HepG2 (cell line): ENCODE results near the gene ODAD4. TPM values are rescaled to one million over a fixed set of nuclear protein-coding genes. Genes with fewer than 3 reads are reported as not detected.

ENCODE experiments used
- ARID5B ChIP-seq: IDR thresholded peaks from 2 replicates; pipeline ENCODE4 v1.4.0; 2020; ENCODE audit warnings: mild to moderate bottlenecking, missing genetic modification reagents
- ASH2L ChIP-seq: fragments of 300-600, 200-600 bp; sonication (generic); IDR thresholded peaks from 2 replicates; pipeline ENCODE4 v1.7.0; 2017; ENCODE audit warnings: low read depth, mild to moderate bottlenecking, moderate library complexity, mixed read lengths, low read length; ENCODE audit not compliant: insufficient read length
- ATF1 ChIP-seq: IDR thresholded peaks from 2 replicates; pipeline ENCODE4 v1.6.1; 2016; ENCODE audit warnings: mild to moderate bottlenecking, control low read depth
- CREB1 ChIP-seq, 2 experiments: fragments of 450-650 bp in 1 of 2; IDR thresholded peaks; 2 replicates each; pipeline ENCODE4 v1.6.1; 2016 to 2017; ENCODE audit warnings: control low read depth in 1 of 2, mild to moderate bottlenecking in 1 of 2, missing compliant biosample characterization in 1 of 2, missing genetic modification characterization in 1 of 2
- CREM ChIP-seq, 2 experiments: sonication (generic) in 1 of 2; formaldehyde crosslinking in 1 of 2; IDR thresholded peaks; 2 replicates each; pipeline versions ENCODE4 v1.4.0 to v1.6.1; 2016 to 2020; ENCODE audit warnings: antibody characterized with exemption in 1 of 2, mild to moderate bottlenecking in 1 of 2, missing genetic modification reagents in 1 of 2
- EP300 ChIP-seq, 3 experiments: sonication (generic) in 1 of 3; formaldehyde crosslinking in 1 of 3; IDR thresholded peaks; 2 replicates each; pipeline versions ENCODE4 v1.5.1 to v1.6.1; 2011 to 2020; ENCODE audit warnings: low read depth in 2 of 3, low read length in 2 of 3, borderline replicate concordance in 1 of 3, improper control_type of control experiment in 1 of 3, mild to moderate bottlenecking in 1 of 3, missing genetic modification reagents in 1 of 3, moderate library complexity in 1 of 3
- GABPA ChIP-seq, 2 experiments: IDR thresholded peaks; 2 replicates each; pipeline ENCODE4 v1.6.1; 2011 to 2016; ENCODE audit warnings: low read depth in 2 of 2, low read length in 1 of 2, missing biosample characterization in 1 of 2, missing genetic modification characterization in 1 of 2
- HOXA5 ChIP-seq: sonication (generic); formaldehyde crosslinking; IDR thresholded peaks from 2 replicates; pipeline ENCODE4 v1.4.0; 2020; ENCODE audit warnings: missing genetic modification reagents
- RCOR2 ChIP-seq: IDR thresholded peaks from 2 replicates; pipeline ENCODE4 v1.6.1; 2016; ENCODE audit warnings: missing biosample characterization, missing genetic modification reagents
- SAP130 ChIP-seq: IDR thresholded peaks from 2 replicates; pipeline ENCODE4 v1.6.1; 2016; ENCODE audit warnings: low read depth
- SOX13 ChIP-seq, 3 experiments: fragments of 450-650 bp in 1 of 3; sonication (generic) in 1 of 3; formaldehyde crosslinking in 1 of 3; IDR thresholded peaks in 2 of 3; conservative IDR thresholded peaks in 1 of 3; 2 replicates each; pipeline versions ENCODE4 v1.5.0 to v1.6.1; 2016 to 2020; ENCODE audit warnings: antibody characterized with exemption in 1 of 3, mild to moderate bottlenecking in 1 of 3, missing compliant biosample characterization in 1 of 3, missing genetic modification reagents in 1 of 3, moderate library complexity in 1 of 3
- SOX5 ChIP-seq: IDR thresholded peaks from 2 replicates; pipeline ENCODE4 v1.6.1; 2016; ENCODE audit warnings: borderline replicate concordance
- SP5 ChIP-seq: IDR thresholded peaks from 2 replicates; pipeline ENCODE4 v1.6.1; 2016; ENCODE audit warnings: low read depth, borderline replicate concordance
- TARDBP ChIP-seq: sonication (generic); formaldehyde crosslinking; IDR thresholded peaks from 2 replicates; pipeline ENCODE4 v1.8.0; 2022; ENCODE audit warnings: mild to moderate bottlenecking, missing genetic modification reagents
- ZNF30 ChIP-seq: sonication (generic); formaldehyde crosslinking; IDR thresholded peaks from 2 replicates; pipeline ENCODE4 v1.5.0; 2020; ENCODE audit warnings: mild to moderate bottlenecking, missing genetic modification reagents
- ZNF354B ChIP-seq: sonication (generic); formaldehyde crosslinking; IDR thresholded peaks from 2 replicates; pipeline ENCODE4 v1.8.0; 2022; ENCODE audit warnings: mild to moderate bottlenecking, missing genetic modification reagents
- ZNF468 ChIP-seq: sonication (generic); formaldehyde crosslinking; IDR thresholded peaks from 2 replicates; pipeline ENCODE4 v1.8.0; 2022; ENCODE audit warnings: mild to moderate bottlenecking, moderate library complexity, missing genetic modification reagents
- ZNF605 ChIP-seq: sonication (generic); formaldehyde crosslinking; IDR thresholded peaks from 2 replicates; pipeline ENCODE4 v1.8.0; 2022; ENCODE audit warnings: mild to moderate bottlenecking, missing genetic modification reagents
- polyA plus RNA-seq, 8 experiments: library from polyadenylated mRNA; depleted of rRNA in 3 of 8; stranded (reverse) in 7 of 8; unstranded in 1 of 8; fragments of >200 nt; fragmentation: Illumina TruSeq in 4 of 8; extraction: Trizol in 4 of 8; gene quantifications; 2 replicates each; pipeline versions ENCODE4 v1.2.1 to v1.2.3, GENCODE V29; 2011 to 2016; ENCODE audit warnings: low read depth in 4 of 8, missing spikeins in 1 of 8, mixed read lengths in 1 of 8; ENCODE audit not compliant: insufficient read depth in 1 of 8
- total RNA-seq, 5 experiments: library from RNA; depleted of rRNA; stranded (reverse); fragments of >200 nt; fragmentation: Illumina TruSeq; extraction: Trizol; gene quantifications; 2 replicates each; pipeline ENCODE4 v1.2.3, GENCODE V29; 2016; ENCODE audit warnings: low read depth in 1 of 5
- TF ChIP-seq, protein P1 (sequence below), 2 experiments: fragments of 450-650 bp in 1 of 2; sonication (generic) in 1 of 2; formaldehyde crosslinking; IDR thresholded peaks; 2 replicates each; pipeline versions ENCODE4 v1.5.0 to v1.8.0; 2020 to 2022; ENCODE audit warnings: mild to moderate bottlenecking in 1 of 2, missing genetic modification reagents in 1 of 2
- TF ChIP-seq, protein P2 (sequence below): sonication (generic); formaldehyde crosslinking; IDR thresholded peaks from 2 replicates; pipeline ENCODE4 v1.4.0; 2020; ENCODE audit warnings: missing genetic modification reagents

ODAD4 gene
- total and polyA plus RNA-seq, 2 of the 13 experiments (the other 11 are each of a cell fraction or from before 2014, with no cell fraction given), result 0.48 to 0.53 TPM

DNA sequence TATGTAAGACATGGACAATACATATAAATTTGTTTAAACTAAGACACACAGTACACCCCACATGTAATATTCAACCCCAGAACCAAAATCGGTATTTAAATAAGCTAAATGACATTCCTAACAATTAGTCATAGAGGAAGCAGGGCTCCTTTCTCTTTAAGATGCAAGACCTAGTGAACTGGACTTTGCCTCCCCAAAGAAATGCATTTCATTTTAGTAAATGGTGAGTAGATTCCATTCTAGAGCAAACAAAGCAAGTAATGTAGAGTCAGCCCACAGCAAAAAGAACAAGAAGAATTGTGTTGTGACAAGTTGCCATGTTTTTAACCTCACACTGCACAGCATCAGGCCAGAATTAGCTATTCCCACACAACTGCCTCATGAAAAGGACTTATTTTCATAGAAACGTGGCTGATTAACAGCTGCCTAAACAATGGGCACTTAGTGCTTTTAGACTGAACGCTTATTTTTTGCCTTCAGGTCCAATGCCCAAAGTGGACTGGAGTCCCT, 72.4 kb downstream of the ODAD4 start (continued):
- TF ChIP-seq, protein P1, sequence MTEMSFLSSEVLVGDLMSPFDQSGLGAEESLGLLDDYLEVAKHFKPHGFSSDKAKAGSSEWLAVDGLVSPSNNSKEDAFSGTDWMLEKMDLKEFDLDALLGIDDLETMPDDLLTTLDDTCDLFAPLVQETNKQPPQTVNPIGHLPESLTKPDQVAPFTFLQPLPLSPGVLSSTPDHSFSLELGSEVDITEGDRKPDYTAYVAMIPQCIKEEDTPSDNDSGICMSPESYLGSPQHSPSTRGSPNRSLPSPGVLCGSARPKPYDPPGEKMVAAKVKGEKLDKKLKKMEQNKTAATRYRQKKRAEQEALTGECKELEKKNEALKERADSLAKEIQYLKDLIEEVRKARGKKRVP (CRISPR knock-in tag; IDR thresholded peaks at IDR 0.05), result 0 out of 4 replicates have a peak, but pooled peaks of 1 of the 2 experiments have one; percentile 6
- peak; percentile 49 for TF ChIP-seq ASH2L
- TF ChIP-seq ATF1 (CRISPR knock-in tag), result 0 out of 2 replicates have a peak, but pooled peaks have one; percentile 15
- peak; percentile 20; the same call in 1 of the 2 replicates for TF ChIP-seq SP5 (CRISPR knock-in tag)
- TF ChIP-seq SOX13 (IDR thresholded peaks at IDR 0.05), result no peak
- peak in 1 of 2 experiments; percentile 74; a peak in 2 of 4 replicates for TF ChIP-seq SOX13 (CRISPR knock-in tag; conservative IDR thresholded peaks at IDR 0.05 in 1 of 2, IDR thresholded peaks at IDR 0.05 in 1 of 2)
- no peak for TF ChIP-seq HOXA5 (CRISPR knock-in tag)
- TF ChIP-seq RCOR2 (CRISPR knock-in tag), result peak; percentile 64; the same call in 1 of the 2 replicates
- TF ChIP-seq TARDBP (CRISPR knock-in tag), result 0 out of 2 replicates have a peak, but pooled peaks have one; percentile 40
- peak; percentile 80 for TF ChIP-seq ARID5B (CRISPR knock-in tag)
- no peak for TF ChIP-seq CREB1 (IDR thresholded peaks at IDR 0.05)
- TF ChIP-seq CREB1 (CRISPR knock-in tag; IDR thresholded peaks at IDR 0.05), result peak; percentile 53; the same call in 1 of the 2 replicates
- TF ChIP-seq SAP130 (CRISPR knock-in tag), result peak; percentile 74
- TF ChIP-seq ZNF30 (CRISPR knock-in tag), result no peak
- TF ChIP-seq ZNF605, result no peak
- TF ChIP-seq CREM (IDR thresholded peaks at IDR 0.05), result peak; percentile 39; the same call in 1 of the 2 replicates
- TF ChIP-seq CREM (CRISPR knock-in tag; IDR thresholded peaks at IDR 0.05), result no peak
- TF ChIP-seq, protein P2, sequence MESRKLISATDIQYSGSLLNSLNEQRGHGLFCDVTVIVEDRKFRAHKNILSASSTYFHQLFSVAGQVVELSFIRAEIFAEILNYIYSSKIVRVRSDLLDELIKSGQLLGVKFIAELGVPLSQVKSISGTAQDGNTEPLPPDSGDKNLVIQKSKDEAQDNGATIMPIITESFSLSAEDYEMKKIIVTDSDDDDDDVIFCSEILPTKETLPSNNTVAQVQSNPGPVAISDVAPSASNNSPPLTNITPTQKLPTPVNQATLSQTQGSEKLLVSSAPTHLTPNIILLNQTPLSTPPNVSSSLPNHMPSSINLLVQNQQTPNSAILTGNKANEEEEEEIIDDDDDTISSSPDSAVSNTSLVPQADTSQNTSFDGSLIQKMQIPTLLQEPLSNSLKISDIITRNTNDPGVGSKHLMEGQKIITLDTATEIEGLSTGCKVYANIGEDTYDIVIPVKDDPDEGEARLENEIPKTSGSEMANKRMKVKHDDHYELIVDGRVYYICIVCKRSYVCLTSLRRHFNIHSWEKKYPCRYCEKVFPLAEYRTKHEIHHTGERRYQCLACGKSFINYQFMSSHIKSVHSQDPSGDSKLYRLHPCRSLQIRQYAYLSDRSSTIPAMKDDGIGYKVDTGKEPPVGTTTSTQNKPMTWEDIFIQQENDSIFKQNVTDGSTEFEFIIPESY (CRISPR knock-in tag), result no peak
- no peak for TF ChIP-seq GABPA (IDR thresholded peaks at IDR 0.05; ENCODE audit: low read depth, low read length)
- TF ChIP-seq GABPA (CRISPR knock-in tag; IDR thresholded peaks at IDR 0.05; ENCODE audit: low read depth), result peak; percentile 34; the same call in 1 of the 2 replicates
- TF ChIP-seq ZNF468 (CRISPR knock-in tag), result no peak
- peak in 1 of 2 experiments; percentile 39; a peak in 1 of 4 replicates for TF ChIP-seq EP300 (IDR thresholded peaks at IDR 0.05; ENCODE audit: low read depth in 2 of 2, low read length in 2 of 2)
- no peak for TF ChIP-seq EP300 (CRISPR knock-in tag; IDR thresholded peaks at IDR 0.05; ENCODE audit: borderline replicate concordance)
- TF ChIP-seq SOX5 (CRISPR knock-in tag), result peak; percentile 75; the same call in 1 of the 2 replicates
- TF ChIP-seq ZNF354B (CRISPR knock-in tag), result 0 out of 2 replicates have a peak, but pooled peaks have one; percentile 66
